GM19023 (cell line): ENCODE results near the gene DLG2.
"Not testable (repeated sequence)": the region's sequence is repeated elsewhere in the genome, so short reads cannot be mapped to it uniquely, and the experiment has no call there.

Experiments used
- ATAC-seq: cut with Tn5 transposase; IDR thresholded peaks from one replicate; pipeline ENCODE4 v1.9.1; 2021; ENCODE audit warnings: mild to moderate bottlenecking, moderate library complexity; ENCODE audit not compliant: unreplicated experiment

DLG2 gene

GRCh38 chr11:83472806-83473205 lies 2154.3 kb downstream of the DLG2 start:
- ATAC-seq, result no peak

- ATAC-seq, result no peak
Observed at GRCh38 chr11:83471831-83472727, 2155.1 kb downstream of the DLG2 start.

- no peak for ATAC-seq
Observed at GRCh38 chr11:83467837-83468236, 2159.3 kb downstream of the DLG2 start.

GRCh38 chr11:83464160-83464944 lies 2162.8 kb downstream of the DLG2 start:
- no peak for ATAC-seq

GRCh38 chr11:83459798-83460197 lies 2167.3 kb downstream of the DLG2 start:
- ATAC-seq, result no peak

- ATAC-seq, result no peak
Observed at GRCh38 chr11:83456566-83456965, 2170.6 kb downstream of the DLG2 start.

- no peak for ATAC-seq
Observed at GRCh38 chr11:83456075-83456474, 2171.1 kb downstream of the DLG2 start.

GRCh38 chr11:83455356-83455755 lies 2171.8 kb downstream of the DLG2 start:
- no peak for ATAC-seq

- ATAC-seq, result no peak
Observed at GRCh38 chr11:83454674-83455073, 2172.5 kb downstream of the DLG2 start.

GRCh38 chr11:83449338-83449913 lies 2177.7 kb downstream of the DLG2 start:
- ATAC-seq, result no peak

- ATAC-seq, result no peak
Observed at GRCh38 chr11:83448686-83449085, 2178.5 kb downstream of the DLG2 start.

GRCh38 chr11:83443880-83444279 lies 2183.3 kb downstream of the DLG2 start:
- not testable (repeated sequence) for ATAC-seq

GRCh38 chr11:83441601-83442000 lies 2185.5 kb downstream of the DLG2 start:
- ATAC-seq, result no peak

- ATAC-seq, result no peak
Observed at GRCh38 chr11:83441171-83441570, 2186.0 kb downstream of the DLG2 start.

- ATAC-seq, result no peak
Observed at GRCh38 chr11:83438438-83438837, 2188.7 kb downstream of the DLG2 start.

GRCh38 chr11:83437939-83438338 lies 2189.2 kb downstream of the DLG2 start:
- no peak for ATAC-seq

- no peak for ATAC-seq
Observed at GRCh38 chr11:83436855-83437254, 2190.3 kb downstream of the DLG2 start.

- not testable (repeated sequence) for ATAC-seq
Observed at GRCh38 chr11:83434812-83435211, 2192.3 kb downstream of the DLG2 start.

GRCh38 chr11:83427943-83428342 lies 2199.2 kb downstream of the DLG2 start:
- no peak for ATAC-seq

- ATAC-seq, result no peak
Observed at GRCh38 chr11:83427501-83427900, 2199.6 kb downstream of the DLG2 start.

- no peak for ATAC-seq
Observed at GRCh38 chr11:83425137-83425466, 2202.0 kb downstream of the DLG2 start.
